M059J (cell line): ENCODE measurements around the gene CMIP. TPM values are rescaled to one million over a fixed set of nuclear protein-coding genes. Genes with fewer than 3 reads are reported as not detected.

Source experiments
- DNase-seq: peaks from one replicate; pipeline ENCODE4 v3.0.0-alpha.2; 2012; ENCODE audit warnings: low read depth
- total RNA-seq: library from RNA; depleted of rRNA; stranded (reverse); fragments of >200 nt; shearing (Covaris generic); gene quantifications from 2 replicates; pipeline ENCODE4 v1.2.3, GENCODE V29; 2014

CMIP gene
- total RNA-seq, 1 experiment from 2014 or later = 15.8 TPM

- no peak for DNase-seq
These were observed 33.4 kb downstream of the CMIP start for GRCh38 chr16:81477697-81478693.

DNA sequence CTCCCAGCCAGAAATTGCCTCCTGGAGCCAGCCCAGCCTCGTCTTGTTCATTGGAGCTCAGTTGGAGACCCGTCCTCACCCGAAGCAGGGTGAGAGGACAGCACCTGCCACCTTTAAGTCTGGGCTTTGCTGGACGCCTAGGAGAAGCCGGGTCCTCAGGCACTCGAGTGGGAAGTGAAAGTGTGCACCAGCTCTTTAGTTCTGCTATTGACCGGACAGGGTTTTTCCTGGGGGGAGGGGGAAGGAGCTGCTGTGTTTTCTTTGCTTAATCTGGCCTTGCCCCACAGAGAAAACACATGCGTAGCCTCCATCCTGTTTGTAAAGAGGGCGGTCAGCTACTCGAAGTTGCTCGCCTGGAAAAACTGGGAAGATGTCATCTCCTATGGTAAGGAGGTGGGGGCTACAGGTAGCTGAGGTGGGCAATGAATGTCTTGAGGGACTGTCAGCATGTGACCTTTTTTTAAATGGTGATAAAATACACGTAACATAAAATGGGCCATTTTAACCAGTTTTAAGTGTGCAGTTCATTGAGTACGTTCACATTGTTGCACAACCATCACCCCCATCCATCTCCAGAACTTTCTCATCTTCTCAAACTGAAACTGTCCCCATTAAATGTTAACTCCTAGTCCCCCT, 34.4 kb downstream of the CMIP start:
- no peak for DNase-seq

- no peak for DNase-seq
These were observed 36.1 kb downstream of the CMIP start for GRCh38 chr16:81480606-81481206.

- peak; percentile 88 for DNase-seq
These were observed 36.7 kb downstream of the CMIP start for GRCh38 chr16:81481207-81481821.

- peak; percentile 20 for DNase-seq
These were observed 37.9 kb downstream of the CMIP start for GRCh38 chr16:81482329-81483063.

GRCh38 chr16:81483064-81483969, 38.7 kb downstream of the CMIP start:
- DNase-seq = peak; percentile 32

DNA sequence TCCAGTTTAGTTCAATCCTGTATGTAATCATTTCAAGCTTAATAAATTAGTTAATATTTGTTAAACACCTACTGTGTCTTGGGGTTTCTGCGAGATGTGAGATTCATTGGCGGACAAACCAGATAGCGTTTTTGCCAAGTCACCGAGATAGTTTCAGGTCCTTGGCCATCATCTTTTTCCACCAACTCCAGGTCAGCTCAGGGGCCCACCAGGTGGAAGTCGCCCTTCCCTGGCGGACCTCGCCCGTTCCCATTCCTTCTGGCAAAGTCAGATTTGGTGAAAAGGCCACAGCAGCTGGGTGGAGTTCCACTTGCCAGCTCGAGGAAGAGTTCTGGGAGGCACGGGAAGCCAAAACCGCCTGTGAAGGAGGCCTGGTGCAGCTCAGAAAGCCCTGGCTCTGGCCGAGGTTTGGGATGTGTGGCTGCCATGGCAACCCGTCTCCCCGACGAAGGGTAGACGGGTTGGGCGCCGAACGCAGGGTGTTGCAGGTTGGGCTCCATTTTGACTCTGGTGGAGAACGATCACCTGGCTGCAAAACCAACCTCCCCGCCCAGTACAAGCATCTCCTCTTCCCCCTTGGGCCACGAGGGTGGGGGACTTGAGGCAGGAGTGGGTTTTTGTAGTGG, 39.5 kb downstream of the CMIP start:
- DNase-seq = no peak

DNA sequence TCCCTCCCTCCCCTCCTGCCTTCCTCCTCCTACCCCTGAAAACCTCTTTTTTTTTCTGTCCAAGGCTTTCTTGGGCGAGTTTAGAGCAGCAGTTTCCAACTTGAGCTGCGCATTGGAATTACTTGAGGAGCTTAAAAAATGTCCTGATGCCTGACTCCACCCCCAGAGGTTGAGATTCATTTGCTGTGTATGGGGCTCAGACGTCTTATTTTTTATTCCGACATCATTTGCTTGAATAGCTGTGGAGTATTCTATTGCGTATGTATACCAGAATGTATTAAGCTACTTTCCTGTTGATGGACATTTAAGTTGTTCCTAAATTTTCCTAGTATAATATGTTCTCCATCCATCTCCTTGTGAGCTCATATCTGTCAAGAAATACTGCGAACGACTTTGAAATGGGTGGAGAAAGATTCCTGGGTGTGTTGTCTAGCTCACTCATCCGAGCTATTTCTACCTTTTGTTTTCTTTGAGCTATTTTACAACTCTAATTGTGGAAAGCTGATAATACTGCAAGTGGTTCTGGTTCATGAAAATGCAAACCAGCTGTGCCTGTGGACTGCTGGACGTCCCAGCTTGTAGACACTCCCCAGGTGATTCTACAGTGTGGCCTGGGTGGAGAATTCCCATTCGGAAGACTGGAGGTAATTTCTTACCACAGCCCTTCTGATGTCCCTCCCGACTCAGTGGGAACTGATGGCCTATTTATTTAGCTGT, 40.5 kb downstream of the CMIP start:
- no peak for DNase-seq

DNA sequence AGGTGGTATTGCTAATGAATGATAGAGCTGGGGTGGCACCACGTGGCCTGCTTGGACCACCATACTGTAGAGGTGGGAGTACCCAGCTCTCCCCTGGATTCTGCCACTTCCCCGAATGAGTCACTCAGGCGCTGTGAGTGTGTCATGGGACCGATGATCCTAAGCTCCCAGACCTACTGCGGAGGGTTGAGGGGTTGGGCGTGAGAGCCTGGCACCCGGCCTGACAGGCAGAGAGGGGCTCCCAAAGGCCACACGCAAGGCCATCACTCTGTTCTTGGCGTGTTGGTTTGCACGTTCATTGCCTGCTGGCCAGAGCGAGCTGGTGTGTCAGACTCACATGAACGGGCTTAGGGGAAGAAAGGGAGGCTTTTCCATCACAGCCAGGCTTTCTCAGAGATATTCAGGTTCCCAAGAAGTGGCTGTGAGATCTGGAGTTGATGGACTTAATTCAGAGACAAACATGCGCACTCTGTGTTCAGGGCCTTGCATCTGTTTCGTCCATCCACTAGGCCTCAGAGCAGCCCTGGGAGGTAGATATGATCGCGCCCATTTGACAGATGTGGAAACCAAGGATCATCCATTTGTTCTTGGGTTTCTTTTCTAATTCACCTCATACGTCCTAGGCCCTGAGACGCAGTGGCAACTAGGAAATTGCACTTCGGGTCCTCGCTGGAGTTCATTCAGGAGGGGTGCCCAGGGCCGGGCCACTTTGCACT, 41.4 kb downstream of the CMIP start:
- DNase-seq = no peak

- DNase-seq = no peak
These were observed 42.0 kb downstream of the CMIP start for GRCh38 chr16:81486540-81487061.

DNA sequence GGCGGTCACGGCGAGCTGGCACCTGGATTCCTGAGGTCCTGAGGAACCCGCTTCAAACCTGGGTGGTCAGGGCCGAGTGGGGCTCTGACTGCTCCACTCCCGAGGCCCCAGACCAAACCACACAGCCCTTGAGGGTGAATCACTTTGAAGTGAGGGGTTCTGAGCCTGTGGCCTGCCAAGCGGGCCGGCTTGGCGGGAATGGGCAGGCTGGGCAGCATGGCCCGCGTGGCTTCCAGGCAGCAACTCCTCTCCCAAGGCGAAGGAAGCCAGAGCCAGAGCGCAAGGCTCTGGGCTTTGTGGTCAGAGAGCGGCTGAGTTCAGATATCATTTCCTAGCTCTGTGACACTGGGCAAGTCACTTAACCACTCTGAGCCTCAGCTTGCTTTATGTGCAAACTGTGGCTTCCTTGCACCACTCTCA, 42.7 kb downstream of the CMIP start:
- DNase-seq = peak; percentile 59

GRCh38 chr16:81488687-81489411, 44.2 kb downstream of the CMIP start:
- no peak for DNase-seq

- DNase-seq = no peak
These were observed 45.1 kb downstream of the CMIP start for GRCh38 chr16:81489547-81490267.

DNA sequence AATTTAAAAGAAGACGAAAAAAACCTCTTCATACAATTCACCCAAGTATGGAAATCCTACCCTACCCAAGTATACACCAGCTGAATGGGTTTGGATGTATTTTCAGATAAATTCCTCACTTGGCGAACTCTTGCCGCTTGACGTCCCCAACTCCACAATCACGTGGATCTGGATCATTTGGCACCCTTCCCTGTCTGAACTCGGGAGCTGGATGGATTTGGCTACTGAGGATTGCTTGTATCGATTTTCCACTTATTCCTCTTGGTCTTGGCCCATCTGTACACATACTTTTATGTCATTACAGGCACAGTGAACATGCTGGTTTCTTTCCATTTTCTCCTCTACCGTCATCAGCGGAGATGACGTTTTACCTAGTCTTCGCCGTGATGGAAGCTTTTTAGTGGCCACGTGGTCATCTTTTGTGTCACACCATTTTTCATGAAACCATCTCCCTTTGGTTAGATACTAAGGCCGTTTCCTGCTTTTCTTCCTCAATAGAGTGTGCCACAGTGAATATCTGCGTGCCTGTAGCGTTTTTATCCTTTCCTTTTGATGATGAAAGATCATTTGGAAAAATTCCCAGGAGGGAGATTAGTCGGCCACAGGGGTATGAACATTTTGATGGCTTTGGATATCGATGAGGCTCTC, 47.1 kb downstream of the CMIP start:
- no peak for DNase-seq

DNA sequence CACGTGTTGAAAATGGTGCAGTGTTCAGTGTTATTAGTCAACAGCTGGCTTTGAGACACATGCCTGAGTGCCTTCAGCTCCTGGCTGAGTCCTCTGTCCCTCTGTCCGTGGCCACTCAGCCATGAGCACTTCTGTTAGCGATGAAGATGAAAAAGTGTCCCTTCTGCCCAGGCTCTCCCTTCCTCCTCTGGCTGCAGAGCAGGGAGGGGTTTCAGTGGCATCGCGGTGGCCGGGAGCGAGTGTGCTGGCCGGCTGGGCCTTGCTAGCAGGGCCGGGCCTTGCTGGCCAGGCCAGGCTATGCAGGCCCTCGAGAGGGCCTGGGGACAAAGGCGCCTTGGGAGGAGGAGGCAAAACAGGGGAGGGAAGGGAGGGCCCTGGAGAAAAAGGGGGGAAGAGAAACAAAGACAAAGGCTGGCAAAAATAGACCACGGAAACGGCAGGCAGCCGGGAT, 47.7 kb downstream of the CMIP start:
- DNase-seq = no peak
